C4-2B (cell line): ENCODE results near the gene GDPD3.

Experiments used
- H3K27ac ChIP-seq: fragments of 450-650 bp; 2 replicates; pipeline ENCODE4 v1.5.1; 2017
- ZFX ChIP-seq: fragments of 450-650 bp; IDR thresholded peaks from 2 replicates; pipeline ENCODE4 v1.6.1; 2017
- TF ChIP-seq, protein P1 (sequence below): fragments of 450-650 bp; conservative IDR thresholded peaks from 2 replicates; pipeline ENCODE4 v1.5.1; 2017; ENCODE audit warnings: mild to moderate bottlenecking

The GDPD3 gene

GRCh38 chr16:30091474-30092372 is 21.6 kb downstream of the GDPD3 start, which contains the start of gene TBX6:
TBX6 (minus strand) TSS chr16:30091924; CDS start chr16:30091193, 731 bp downstream.
- peak within 1 kb of the TSS; percentile 68 for H3K27ac ChIP-seq
- TF ChIP-seq ZFX: no peak
- TF ChIP-seq, protein P1, sequence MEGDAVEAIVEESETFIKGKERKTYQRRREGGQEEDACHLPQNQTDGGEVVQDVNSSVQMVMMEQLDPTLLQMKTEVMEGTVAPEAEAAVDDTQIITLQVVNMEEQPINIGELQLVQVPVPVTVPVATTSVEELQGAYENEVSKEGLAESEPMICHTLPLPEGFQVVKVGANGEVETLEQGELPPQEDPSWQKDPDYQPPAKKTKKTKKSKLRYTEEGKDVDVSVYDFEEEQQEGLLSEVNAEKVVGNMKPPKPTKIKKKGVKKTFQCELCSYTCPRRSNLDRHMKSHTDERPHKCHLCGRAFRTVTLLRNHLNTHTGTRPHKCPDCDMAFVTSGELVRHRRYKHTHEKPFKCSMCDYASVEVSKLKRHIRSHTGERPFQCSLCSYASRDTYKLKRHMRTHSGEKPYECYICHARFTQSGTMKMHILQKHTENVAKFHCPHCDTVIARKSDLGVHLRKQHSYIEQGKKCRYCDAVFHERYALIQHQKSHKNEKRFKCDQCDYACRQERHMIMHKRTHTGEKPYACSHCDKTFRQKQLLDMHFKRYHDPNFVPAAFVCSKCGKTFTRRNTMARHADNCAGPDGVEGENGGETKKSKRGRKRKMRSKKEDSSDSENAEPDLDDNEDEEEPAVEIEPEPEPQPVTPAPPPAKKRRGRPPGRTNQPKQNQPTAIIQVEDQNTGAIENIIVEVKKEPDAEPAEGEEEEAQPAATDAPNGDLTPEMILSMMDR: peak; percentile 91

DNA sequence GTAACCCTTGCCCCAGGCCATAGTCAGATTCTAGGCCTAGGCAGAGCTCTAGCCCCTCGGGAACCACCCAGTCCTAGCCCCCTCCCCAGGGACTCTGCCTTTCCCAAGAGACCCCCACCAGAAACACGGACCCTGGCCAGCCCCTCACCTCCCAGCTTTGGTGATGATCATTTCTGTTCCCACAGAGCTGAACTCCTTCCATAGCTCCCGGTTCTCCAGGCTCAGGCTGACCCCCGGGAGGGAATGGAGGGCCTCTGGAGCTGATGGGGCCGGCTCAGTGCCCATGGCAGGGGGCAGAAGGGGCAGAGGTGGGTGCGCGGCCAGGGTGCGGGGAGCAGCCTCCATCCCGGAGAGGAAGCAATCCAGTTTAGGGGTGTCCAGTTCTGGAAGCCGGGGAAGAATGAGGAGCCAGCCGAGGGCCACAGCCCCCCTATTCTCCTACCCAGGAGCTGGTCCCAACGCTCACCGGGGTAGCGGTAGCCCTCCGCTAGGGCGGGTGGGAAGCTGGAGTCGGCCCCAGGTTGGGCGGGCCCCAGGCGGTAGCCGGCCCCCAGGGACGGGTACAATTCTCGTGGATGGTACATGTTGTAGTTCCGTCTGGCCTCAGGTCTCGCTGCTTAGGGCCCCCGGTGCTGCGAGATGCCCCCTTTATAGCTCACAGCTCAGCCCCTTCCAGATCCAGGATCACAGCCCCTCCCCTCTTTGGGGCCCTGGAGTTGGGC is 22.6 kb downstream of the GDPD3 start:
- peak overlapping the region; percentile 68 for H3K27ac ChIP-seq
- TF ChIP-seq, protein P1: no peak
- TF ChIP-seq ZFX: no peak

DNA sequence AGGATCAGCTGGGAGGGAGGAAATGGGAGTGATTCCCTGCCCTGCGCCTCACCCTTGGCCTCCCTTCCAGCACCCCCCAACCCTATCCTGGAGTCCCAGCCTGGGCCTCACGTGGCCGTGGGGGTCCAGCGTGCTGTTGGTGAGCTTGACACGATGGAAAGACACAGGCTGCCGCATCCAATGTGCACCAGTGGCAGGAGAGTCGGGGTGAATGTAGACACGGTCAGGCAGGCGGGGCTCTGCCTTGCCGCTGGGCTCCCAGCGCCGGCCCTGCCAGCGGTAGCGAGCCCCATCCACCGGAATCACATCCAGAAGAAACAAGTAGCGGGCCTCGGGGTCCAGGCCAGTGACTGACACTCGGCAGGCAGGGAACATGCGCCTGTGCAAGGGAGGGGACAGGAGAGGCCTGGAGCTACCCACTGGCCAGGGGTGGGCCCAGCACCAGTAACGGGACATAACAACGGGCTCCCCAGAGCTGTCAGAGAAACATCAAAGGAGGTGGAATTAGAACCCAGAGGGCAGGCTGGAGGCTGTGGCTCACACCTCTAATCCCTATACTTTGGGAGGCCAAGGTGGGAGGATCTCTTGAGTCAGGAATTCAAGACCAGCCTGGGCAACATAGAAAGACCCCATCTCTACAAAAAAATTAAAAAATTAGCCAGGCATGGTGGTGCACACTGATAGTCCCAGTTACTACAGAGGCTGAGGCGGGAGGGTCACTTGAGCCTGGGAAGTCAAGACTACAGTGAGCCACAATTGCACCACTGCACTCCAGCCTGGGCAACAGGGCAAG is 24.3 kb downstream of the GDPD3 start:
- peak overlapping the region; percentile 68 for H3K27ac ChIP-seq
- no peak for TF ChIP-seq ZFX
- TF ChIP-seq, protein P1: no peak

- peak overlapping the region; percentile 68 for H3K27ac ChIP-seq
- TF ChIP-seq, protein P1: no peak
- TF ChIP-seq ZFX: no peak
Observed at GRCh38 chr16:30088237-30088831, 25.0 kb downstream of the GDPD3 start.

DNA sequence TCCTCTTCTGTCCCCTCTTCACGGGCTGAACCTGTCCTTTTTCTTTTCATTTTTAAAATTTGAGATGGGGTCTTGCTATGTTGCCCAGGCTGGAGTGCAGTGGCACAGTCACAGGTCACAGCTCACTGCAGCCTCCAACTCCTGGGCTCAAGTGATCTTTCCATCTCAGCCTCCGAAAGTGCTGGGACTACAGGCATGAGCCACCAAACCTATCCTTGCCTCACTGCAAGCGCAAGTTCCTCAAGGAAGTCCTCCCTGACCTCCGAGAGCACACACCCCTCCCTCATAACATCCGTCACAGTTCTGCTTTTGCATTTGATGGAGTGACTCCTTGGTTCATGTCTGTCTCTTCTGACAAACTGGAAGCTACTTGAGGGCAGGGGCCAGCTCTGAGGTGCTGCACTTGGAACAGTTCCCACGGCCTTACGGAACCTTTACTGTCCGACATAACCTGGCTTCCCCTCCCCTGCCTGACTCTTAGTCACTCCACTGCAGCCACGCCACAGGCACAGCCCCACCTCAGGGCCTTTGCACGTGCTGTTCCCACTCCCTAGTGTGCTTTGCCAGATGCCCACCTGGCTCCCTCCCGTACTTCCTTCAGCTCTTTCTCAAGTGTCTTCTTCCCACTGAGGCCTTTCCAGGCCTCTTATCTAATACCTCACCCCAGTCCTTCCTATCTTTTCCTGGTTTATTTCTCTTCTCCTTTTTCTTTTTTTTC is 26.0 kb downstream of the GDPD3 start:
- no peak overlapping the region for H3K27ac ChIP-seq
- TF ChIP-seq, protein P1: no peak
- no peak for TF ChIP-seq ZFX

DNA sequence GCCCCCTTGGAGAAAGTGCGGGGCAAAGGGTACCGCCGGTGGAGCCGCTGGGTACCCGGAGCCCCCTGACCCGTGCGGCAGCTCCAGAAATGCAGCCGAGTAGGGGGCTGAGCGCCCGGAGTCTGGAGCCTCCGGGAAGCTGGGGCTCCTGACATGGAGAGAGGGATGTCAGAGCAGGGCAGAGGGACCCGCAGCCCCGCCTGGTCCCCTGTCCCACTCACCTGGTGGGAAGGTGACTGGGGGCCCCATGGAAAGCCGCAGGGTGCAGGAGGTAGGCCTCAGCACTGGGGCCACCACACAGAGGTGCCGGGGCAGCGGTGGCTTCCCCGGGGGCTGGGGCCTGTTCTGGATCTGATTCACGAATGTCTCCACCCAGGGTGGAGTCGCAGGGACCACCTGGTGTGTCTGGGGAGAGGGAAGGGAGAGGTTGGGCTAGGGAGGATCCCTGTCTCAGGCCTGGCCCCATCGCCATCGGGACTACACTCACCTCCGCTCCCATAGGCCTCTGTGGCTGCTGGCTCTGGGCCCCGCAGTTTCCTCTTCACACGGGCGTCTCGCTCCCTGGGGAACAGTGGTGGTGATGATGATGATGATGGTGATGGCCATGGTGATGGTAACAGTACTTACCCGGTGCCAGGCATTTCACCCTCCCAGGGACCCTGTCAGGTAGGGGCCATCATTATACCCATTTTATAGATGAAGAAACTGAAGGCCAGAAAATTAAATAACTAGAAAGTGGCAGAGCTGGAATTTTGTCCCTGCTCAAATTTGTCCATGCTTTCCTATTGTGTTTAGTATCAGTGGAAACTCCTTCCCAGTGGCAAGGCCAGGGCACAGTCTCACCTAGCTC is 26.8 kb downstream of the GDPD3 start:
- H3K27ac ChIP-seq: no peak overlapping the region
- TF ChIP-seq, protein P1: no peak
- no peak for TF ChIP-seq ZFX
